Ovary (tissue), 9 donors: Measurements from ENCODE around the gene MINDY3. TPM values are rescaled to one million over a fixed set of nuclear protein-coding genes. Genes with fewer than 3 reads are reported as not detected.

Source experiments
- DNase-seq, 5 donors: peaks; one replicate each; pipeline ENCODE4 v3.0.0-alpha.2; 2019 to 2020
- H3K27ac ChIP-seq, 2 donors: fragments of 200-600 bp; one replicate each; pipeline versions ENCODE4 v1.5.1 to v1.8.0; 2019 to 2022
- H3K27me3 ChIP-seq: fragments of 200-600 bp; one replicate; pipeline ENCODE4 v1.8.0; 2022
- H3K36me3 ChIP-seq: fragments of 200-600 bp; sonication (generic); one replicate; pipeline ENCODE4 v1.5.1; 2019
- H3K4me1 ChIP-seq: one replicate; pipeline ENCODE4 v1.8.1; 2013; ENCODE audit warnings: mild to moderate bottlenecking, moderate library complexity; ENCODE audit not compliant: insufficient read depth
- H3K4me3 ChIP-seq: fragments of 200-600 bp; sonication (generic); one replicate; pipeline ENCODE4 v1.5.1; 2017
- H3K9me3 ChIP-seq, 2 donors: fragments of 200-600 bp in 1 of 2; sonication (generic) in 1 of 2; one replicate each; pipeline versions ENCODE4 v1.5.1 to v1.8.1; 2013 to 2019; ENCODE audit warnings: mild to moderate bottlenecking in 1 of 2, moderate library complexity in 1 of 2
- CTCF ChIP-seq, 3 donors: fragments of 450-650 bp in 2 of 3; fragments of 200-600 bp in 1 of 3; IDR thresholded peaks; one replicate each; pipeline versions ENCODE4 v1.5.1 to v1.8.0; 2016 to 2022; ENCODE audit warnings: antibody characterized with exemption in 3 of 3, mild to moderate bottlenecking in 1 of 3
- EP300 ChIP-seq: sonication (generic); formaldehyde crosslinking; IDR thresholded peaks from one replicate; pipeline ENCODE4 v1.6.1; 2017; ENCODE audit warnings: antibody characterized with exemption
- POLR2A ChIP-seq: fragments of 450-650 bp; IDR thresholded peaks from one replicate; pipeline ENCODE4 v1.6.1; 2017; ENCODE audit warnings: antibody characterized with exemption, mild to moderate bottlenecking, moderate library complexity
- WGBS, 3 donors: extraction: QIAGEN DNeasy Blood & Tissue Kit in 1 of 3; methylation state at CpG; one replicate each; pipeline versions ENCODE4 v1.1.5 to v1.1.7; 2013 to 2017; 5-methylcytosine and 5-hydroxymethylcytosine counted together
- intact Hi-C, 4 donors: fragments of 100-400 bp; cut with DNase I; formaldehyde crosslinking; loops; one replicate each; pipeline versions ENCODE4 v1.11.0 to v1.15.1; 2022 to 2023
- polyA plus RNA-seq, 2 donors: library from polyadenylated mRNA; stranded (reverse); fragments of 200-250 nt in 1 of 2; fragments of 350-450 nt in 1 of 2; fragmentation: Illumina TruSeq in 1 of 2; extraction: RNeasy Lipid Tissue Mini Kit (QIAGEN cat#74804) in 1 of 2; gene quantifications; one replicate each; pipeline ENCODE4 v1.2.3, GENCODE V29; 2013 to 2014
- total RNA-seq, 7 donors: library from RNA; depleted of rRNA in 2 of 7; stranded (reverse); fragments of >200 nt in 2 of 7; fragmentation: NEBNext Ultra II Directional in 3 of 7; extraction: Animal tissue kit (Norgen Biotek cat#: 25700) in 3 of 7; gene quantifications; one replicate each; pipeline versions ENCODE4 v1.1.0 to v1.2.4, GENCODE V29; 2016 to 2023
- donor health status: DM: no; HTN: no; CAD: no; lungs with moderate emphysema.
- donor health status: DM: no; HTN: no; CAD: no.
- donor health status: Bipolar disorder and iron deficiency.
- donor health status: DM: yes; HTN: yes; CAD: no.
- donor health status: DM: no; HTN: no; CAD: no.
- donor health status: DM: yes; HTN: yes; CAD: no.

MINDY3 gene
- total and polyA plus RNA-seq, 9 donors: 15.7 to 43.3 (median 31.6) TPM

- WGBS, 3 donors: 38 to 43% (median 39%) methylated on average over 8 of the region's 8 CpGs
- Histone ChIP-seq H3K9me3 (peaks cover 0 to 2% of the 10 kb centered on the region in 2 donors), H3K36me3 (no peaks in the 10 kb centered on the region), H3K27ac (peak overlapping the region in 1 of 2 donors; percentile 40), H3K4me1 (no peaks in the 10 kb centered on the region), H3K4me3 (peak overlapping the region; percentile 94), H3K27me3 (no peaks in the 10 kb centered on the region)
- DNase-seq: no peak
- intact Hi-C loops: no loop called here
- no peak for TF ChIP-seq CTCF (IDR thresholded peaks at IDR 0.05)
- TF ChIP-seq POLR2A: no peak
- no peak for TF ChIP-seq EP300
Measured at GRCh38 chr10:15860692-15861201, 440 bp upstream of the MINDY3 start.

- Histone ChIP-seq H3K27ac (no peak overlapping the region), H3K4me1 (no peaks in the 10 kb centered on the region), H3K4me3 (peak overlapping the region; percentile 94), H3K27me3 (no peaks in the 10 kb centered on the region), H3K36me3 (no peaks in the 10 kb centered on the region), H3K9me3 (no peaks in the 10 kb centered on the region)
- DNase-seq: no peak
- no peak for TF ChIP-seq CTCF (IDR thresholded peaks at IDR 0.05)
- no peak for TF ChIP-seq POLR2A
- no peak for TF ChIP-seq EP300
- 2 to 7% (median 4%) methylated on average over 10 of the region's 10 CpGs for WGBS, 3 donors
- intact Hi-C loops: no loop called here
Measured at GRCh38 chr10:15859509-15859905, 800 bp downstream of the MINDY3 start.

GRCh38 chr10:15858861-15859281, 1.4 kb downstream of the MINDY3 start:
- TF ChIP-seq CTCF (IDR thresholded peaks at IDR 0.05) (no peak), EP300 (no peak), POLR2A (no peak)
- DNase-seq: no peak
- peak overlapping the region; percentile 94 for H3K4me3 ChIP-seq
- H3K4me1 ChIP-seq: no peaks in the 10 kb centered on the region
- H3K27me3 ChIP-seq: no peaks in the 10 kb centered on the region
- no peaks in the 10 kb centered on the region for H3K9me3 ChIP-seq
- no peaks in the 10 kb centered on the region for H3K36me3 ChIP-seq
- intact Hi-C loops: no loop called here
- H3K27ac ChIP-seq: no peak overlapping the region
- WGBS, 3 donors: 54 to 67% (median 55%) methylated on average over 7 of the region's 7 CpGs

GRCh38 chr10:15857107-15857575, 3.2 kb downstream of the MINDY3 start:
- Histone ChIP-seq H3K4me3 (no peak overlapping the region), H3K27me3 (no peaks in the 10 kb centered on the region), H3K4me1 (no peaks in the 10 kb centered on the region), H3K9me3 (no peaks in the 10 kb centered on the region), H3K36me3 (no peaks in the 10 kb centered on the region), H3K27ac (no peak overlapping the region)
- intact Hi-C loops: no loop called here
- 83 to 93% (median 83%) methylated on average over 2 of the region's 2 CpGs for WGBS, 3 donors
- TF ChIP-seq CTCF (IDR thresholded peaks at IDR 0.05): no peak
- TF ChIP-seq POLR2A: no peak
- no peak for TF ChIP-seq EP300
- DNase-seq: no peak
